HEK293T (cell line): Measurements from ENCODE around the gene PML.

ENCODE experiments used
- BHLHE40 ChIP-seq: fragments of 450-650 bp; IDR thresholded peaks from 2 replicates; pipeline ENCODE4 v1.6.1; 2016; ENCODE audit warnings: mild to moderate bottlenecking, moderate library complexity, borderline replicate concordance
- ELF4 ChIP-seq: fragments of 450-650 bp; IDR thresholded peaks from 2 replicates; pipeline ENCODE4 v1.6.1; 2017; ENCODE audit warnings: antibody characterized with exemption
- FOXA1 ChIP-seq: fragments of 450-650 bp; IDR thresholded peaks from 2 replicates; pipeline ENCODE4 v1.6.1; 2016; ENCODE audit warnings: mild to moderate bottlenecking
- FOXM1 ChIP-seq: fragments of 450-650 bp; IDR thresholded peaks from 2 replicates; pipeline ENCODE4 v1.6.1; 2017; ENCODE audit warnings: mild to moderate bottlenecking, borderline replicate concordance
- L3MBTL2 ChIP-seq: fragments of 450-650 bp; conservative IDR thresholded peaks from 2 replicates; pipeline ENCODE4 v1.6.1; 2016; ENCODE audit warnings: mild to moderate bottlenecking
- LEF1 ChIP-seq: fragments of 450-650 bp; IDR thresholded peaks from 2 replicates; pipeline ENCODE4 v1.6.1; 2017; ENCODE audit warnings: mild to moderate bottlenecking, borderline replicate concordance
- PKNOX1 ChIP-seq: fragments of 450-650 bp; IDR thresholded peaks from 2 replicates; pipeline ENCODE4 v1.6.1; 2016
- SP1 ChIP-seq: fragments of 450-650 bp; IDR thresholded peaks from 2 replicates; pipeline ENCODE4 v1.6.1; 2017
- SUZ12 ChIP-seq: fragments of 450-650 bp; IDR thresholded peaks from 2 replicates; pipeline ENCODE4 v1.6.1; 2016; ENCODE audit warnings: mild to moderate bottlenecking
- ZNF384 ChIP-seq: fragments of 450-650 bp; IDR thresholded peaks from 2 replicates; pipeline ENCODE4 v1.6.1; 2016

- no peak for TF ChIP-seq ZNF384
- TF ChIP-seq BHLHE40: no peak
- no peak for TF ChIP-seq PKNOX1
- TF ChIP-seq ELF4: no peak
- no peak for TF ChIP-seq SP1
- TF ChIP-seq SUZ12: no peak
- no peak for TF ChIP-seq FOXM1
- no peak for TF ChIP-seq LEF1
- TF ChIP-seq L3MBTL2: no peak
- TF ChIP-seq FOXA1: no peak
These were observed 48.3 kb downstream of the PML start for GRCh38 chr15:74042603-74043424.
